HG02571 (cell line): ENCODE measurements around the gene COA5.

Experiments
- ATAC-seq: cut with Tn5 transposase; IDR thresholded peaks from one replicate; pipeline ENCODE4 v1.9.1; 2021; ENCODE audit warnings: mild to moderate bottlenecking, moderate library complexity; ENCODE audit not compliant: unreplicated experiment

The COA5 gene, protein sequence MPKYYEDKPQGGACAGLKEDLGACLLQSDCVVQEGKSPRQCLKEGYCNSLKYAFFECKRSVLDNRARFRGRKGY

DNA sequence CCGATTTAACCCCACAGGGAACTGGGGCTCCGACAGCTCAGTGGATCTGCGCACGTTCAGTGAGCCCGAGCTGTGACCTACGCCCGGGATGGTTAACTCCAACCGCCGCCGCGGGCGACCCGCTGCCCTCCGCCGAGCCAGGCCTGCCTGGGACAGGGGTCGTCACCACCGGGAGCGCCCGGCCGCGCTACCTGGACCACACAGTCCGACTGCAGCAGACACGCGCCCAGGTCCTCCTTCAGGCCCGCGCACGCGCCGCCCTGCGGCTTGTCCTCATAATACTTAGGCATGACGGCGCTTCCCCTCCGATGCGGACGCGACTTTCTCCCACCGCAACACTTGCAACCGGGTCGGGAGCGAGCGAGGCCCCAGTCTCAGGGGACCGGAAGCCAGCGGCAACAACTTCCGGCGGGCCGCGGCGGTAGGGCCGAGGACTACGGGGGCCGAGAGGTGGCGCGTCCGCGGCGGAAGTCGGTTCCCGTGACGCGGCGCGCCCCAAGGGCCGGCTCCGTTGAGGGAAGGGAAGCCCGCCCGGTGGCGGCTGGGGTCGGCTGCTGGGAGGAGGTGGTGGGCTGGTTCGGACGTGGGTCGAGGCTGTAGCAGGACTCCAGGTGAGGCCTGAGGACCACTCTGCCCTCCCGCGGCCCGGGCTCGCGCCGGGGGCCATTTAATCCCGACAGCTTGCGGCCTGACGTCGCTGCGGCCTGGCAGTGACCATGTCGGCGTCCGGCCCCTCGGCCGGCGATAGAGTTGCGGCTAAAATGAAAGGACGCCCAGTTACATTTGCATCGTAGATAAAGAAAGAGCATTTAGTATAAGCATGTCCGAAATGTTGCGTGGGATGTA, at the start of gene COA5, which contains the start of gene UNC50:
TSS of gene COA5 (minus strand) at position 397 of the 846 bp plus-strand sequence. CDS start at position 290, 107 bp downstream.
TSS of gene UNC50 (plus strand) at position 474 of the 846 bp plus-strand sequence. CDS start 1,171 bp downstream, outside the sequence.
- peak; percentile 92 for ATAC-seq

DNA sequence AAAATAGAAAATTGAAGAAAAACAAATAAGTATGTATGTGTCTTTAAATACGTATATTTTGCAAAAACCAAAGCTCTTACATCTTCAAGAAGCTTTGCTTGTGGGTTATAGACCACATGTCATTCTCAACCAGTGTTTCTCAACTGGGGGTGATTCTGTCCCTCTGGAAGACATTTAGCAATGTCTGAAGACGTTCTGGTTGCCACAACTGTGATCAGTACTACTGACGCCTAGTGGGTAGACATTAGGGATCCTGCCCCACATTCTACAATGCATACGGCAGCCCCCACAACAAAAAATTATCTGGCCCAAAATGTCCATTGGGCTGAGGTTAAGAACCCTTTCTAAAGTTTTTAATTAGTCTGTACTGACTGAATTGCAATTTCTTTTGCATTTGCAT, 48.5 kb upstream of the COA5 start:
- no peak for ATAC-seq

DNA sequence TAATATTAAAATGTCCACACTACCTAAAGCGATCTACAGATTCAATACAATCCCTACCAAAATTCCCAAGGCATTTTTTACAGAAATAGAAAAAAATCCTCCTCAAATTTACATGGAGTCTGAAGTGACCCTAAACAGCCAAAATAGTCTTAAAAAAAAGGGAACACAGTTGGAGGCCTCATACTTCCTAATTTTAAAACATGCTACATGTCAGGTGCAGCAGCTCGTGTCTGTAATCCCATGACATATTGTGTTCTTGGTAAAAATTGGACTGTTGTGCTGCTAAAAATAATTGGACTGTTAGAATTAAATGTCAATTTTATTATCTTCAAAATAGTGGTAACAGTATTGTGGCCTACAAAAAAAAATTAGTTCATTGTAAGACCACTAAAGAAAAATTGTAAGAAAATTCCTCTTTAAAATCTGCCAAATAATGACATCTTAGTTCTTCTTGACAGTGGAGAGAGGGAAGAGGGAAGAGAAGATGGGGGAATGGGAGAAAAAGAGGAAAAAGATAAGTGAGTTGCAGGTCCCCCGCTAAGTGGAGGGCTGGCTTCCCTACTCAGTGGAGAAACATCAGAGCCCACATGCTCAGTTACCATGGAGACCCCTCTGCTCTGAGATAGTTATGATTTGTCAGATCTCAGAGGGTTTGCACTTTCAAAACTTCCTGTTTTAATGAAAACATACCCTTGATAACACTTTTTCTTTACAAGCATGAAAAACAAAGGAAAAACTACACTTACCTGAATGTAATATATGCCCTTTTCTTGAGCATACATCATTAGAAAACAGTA, 46.6 kb upstream of the COA5 start:
- no peak for ATAC-seq

DNA sequence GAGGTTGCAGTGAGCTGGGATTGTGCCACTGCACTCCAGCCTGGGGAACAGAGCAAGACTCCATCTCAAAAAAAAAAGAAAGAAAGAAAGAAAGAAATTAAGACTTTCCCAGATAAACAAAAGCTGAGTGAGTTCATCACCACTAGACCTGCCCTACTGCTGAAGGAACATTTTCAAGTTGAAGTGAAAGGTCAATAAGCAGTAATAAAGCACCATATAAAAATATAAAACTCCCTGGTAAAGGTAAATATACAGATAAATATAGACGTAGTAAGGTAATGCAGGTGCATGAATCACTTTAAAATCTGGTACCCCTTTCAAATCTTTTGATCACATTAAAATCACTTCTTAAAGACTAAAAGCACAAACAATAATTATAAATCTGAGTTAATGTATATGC, 42.7 kb upstream of the COA5 start:
- no peak for ATAC-seq

DNA sequence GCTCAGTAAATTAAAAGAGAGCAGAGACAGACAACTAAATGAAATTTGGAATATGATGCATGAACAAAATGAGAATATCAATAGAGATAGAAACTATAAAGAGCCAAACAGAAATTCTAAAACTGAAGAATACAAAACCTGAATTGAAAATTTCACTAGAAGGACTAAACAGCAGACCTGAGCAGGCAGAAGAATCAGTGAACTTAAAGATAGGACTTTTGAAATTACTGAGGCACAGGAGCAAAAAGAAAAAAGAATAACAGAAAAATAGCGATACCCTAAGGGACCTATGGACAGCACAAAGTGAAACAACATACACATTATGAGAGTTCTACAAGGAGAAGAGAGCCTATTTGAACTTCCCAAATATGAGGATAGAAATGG, 41.7 kb upstream of the COA5 start:
- no peak for ATAC-seq

DNA sequence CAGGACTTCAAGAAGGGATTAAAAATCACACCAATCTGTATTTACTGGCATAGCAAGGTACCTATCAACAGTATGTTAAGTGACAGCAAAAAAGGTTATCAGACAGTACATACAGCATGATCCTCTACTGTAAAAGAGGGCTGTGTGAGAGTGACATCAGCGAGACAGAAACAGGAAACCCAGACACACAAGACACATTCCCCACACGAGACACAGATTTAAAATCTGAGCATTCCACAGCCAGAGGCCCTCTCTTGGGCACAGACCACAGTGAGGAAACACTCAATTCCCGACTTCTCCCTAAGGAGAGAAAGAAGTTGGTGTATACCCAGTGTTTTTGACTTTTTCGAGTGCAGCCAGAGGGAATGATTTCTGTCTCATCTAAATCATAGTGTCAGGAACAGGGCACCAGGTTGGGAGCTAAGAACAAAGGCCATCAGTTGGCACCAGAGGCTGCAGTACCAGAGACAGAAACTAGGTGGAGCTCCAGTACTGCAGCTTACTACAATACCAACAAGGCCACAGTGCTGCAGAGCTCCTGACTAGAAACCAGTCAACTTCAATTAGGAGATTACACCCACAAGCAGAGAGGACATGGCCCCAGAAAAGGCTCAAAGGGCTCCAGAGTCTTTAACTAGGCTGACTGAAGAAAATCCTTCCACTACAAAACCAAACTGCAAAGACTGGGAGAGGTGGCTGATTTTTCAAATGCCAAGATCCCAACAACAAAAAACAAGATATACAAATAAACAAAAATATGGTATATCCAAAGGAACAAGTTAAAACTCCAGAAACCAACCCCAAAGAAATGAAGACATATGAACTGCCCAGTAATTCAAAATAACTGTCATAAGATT, 41.1 kb upstream of the COA5 start:
- no peak for ATAC-seq

DNA sequence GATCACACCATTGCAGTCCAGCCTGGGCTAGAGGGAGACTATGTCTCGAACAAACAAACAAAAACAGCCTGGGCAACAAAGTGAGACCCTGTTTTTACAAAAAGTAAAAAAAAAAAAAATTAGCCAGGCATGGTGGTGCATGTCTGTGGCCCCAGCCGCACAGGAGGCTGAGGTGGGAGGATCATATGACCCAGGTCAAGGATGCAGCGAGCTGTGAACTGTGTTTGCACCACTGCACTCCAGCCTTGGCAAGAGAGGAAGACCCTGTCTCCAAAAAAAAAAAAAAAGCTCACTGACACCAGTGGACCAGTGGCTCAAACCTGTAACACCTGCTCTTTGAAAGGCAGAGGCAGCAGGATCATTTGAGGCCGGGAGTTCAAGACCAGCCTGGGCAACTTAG, 40.1 kb upstream of the COA5 start:
- ATAC-seq: no peak

DNA sequence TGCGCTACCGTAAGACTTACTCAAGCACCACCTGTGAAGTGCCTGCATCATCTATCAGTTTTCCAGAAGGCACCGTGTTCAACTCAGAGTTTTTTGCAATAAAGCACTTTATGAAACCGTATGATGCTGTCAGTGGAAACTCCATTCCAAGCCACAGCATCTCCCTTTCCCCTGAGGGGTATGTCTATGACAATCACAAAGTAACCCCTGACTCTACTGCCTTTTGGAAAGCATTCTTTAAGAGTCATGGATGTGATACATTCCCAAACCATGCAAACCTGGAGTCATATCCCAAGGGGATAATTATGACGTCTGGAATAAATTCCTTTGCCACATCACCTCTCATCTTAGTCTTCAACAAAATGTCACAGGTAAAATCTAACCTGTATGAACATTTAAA, 39.3 kb upstream of the COA5 start:
- ATAC-seq: no peak

DNA sequence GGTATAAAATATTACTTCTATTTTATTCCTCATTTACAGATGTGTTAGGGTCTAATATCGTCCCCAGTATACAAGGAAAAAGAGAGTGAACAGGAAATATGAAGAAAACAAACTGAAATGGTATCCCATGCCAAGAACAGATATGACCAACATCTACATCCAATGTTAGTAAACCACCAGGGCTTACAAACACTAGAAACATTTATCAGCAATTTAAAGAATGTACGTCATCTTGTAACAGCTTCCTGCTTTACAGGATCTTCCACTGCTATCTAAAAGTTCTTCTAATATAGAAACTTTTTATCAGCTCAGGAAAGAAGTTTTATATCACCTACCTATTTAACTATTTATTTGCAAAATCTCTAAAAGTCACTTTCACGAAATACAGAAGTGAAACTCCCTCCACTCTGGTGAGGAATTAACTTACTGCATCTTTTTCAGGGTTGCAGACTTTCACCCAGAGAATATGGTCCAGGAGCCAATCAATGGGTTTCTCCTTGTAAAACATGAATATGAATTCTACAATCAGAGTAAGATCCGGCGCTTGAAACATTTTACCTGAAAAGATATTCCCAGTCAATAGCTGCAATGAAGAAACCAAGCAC, 35.3 kb upstream of the COA5 start:
- ATAC-seq: no peak

DNA sequence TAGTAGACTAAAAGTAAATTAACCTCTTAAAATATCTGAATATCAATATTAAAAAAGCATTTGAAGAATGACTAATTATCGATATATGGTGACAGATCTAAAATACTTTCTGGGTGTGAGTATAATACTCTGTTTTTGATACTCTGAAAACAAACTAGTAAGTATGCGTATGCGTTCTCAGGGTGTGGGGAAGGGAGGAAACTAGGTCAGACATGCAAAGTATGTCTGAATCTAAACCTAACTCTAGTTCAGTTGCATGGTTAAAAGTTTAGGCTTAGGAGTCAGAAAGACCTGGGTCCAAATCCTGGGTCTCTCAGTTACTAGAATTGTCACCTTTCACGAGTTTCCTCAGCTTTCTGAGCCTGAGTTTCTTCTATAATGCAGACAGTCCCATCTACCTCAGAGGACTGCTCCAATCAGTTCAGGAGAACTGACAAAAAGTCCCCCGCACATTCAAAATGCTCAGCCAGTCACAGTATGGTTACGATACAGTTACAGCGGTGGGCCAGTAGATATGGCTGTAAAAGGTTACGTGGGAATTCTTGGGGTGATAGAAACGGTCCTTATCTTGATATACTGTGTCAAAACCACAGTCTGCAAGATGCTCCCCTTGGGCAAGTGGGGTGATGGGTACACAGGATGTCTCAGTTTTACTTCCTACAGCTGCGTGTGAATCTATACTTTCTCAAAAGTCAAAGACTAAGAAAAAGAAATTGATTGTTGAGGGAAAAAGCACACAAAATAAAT, 29.3 kb upstream of the COA5 start:
- ATAC-seq: no peak

DNA sequence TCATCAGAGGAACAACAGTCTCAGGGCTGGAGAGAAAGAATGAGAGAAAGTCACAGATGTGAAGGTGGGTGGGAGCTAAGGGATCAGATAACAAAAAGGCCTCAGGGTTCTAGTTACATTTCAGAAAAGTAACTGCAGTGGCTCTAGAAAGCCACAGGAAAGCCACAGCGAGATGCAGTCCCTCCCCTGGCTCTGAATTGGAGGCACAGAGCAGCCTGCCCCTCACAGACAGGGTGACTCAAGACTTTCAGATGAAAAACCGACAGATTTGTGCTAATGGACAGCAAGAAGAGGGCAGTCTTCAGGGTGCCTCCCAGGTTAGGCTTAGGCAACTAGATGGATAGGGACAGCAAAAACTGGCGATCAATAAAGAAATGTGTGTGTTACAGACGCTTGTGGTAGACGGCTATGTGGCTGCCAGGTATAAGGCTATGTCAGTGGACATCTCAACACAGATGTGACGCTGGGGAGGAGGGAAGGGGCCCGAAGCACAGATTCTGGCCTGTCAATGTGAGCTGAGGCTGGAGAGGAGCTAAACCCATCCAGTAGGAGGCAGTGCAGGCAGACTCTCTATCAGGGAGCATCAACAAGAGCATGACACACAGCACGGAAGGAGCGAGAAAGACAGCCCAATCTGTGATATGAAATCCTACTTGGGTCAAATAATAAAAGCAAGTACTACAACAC, 26.2 kb upstream of the COA5 start:
- no peak for ATAC-seq

DNA sequence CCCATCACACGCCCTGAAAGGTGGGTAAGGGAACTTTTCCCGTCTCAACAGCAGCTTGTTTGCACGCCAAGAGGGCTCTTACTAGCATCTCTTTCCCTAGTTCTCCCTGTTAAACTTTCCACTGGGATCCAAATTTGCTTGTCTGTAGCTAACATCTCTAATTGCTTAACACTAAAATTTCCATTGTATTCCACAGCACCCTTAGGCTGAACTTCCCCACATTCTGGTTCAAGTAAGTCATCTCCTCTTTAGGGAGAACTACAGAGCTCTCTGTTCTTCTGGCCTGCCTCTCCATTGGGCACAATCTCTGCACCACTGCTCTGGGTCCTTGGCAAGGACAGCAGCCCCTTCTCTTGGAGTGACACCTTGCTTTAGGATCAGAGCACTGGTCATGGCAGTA, 24.0 kb upstream of the COA5 start:
- ATAC-seq: no peak

DNA sequence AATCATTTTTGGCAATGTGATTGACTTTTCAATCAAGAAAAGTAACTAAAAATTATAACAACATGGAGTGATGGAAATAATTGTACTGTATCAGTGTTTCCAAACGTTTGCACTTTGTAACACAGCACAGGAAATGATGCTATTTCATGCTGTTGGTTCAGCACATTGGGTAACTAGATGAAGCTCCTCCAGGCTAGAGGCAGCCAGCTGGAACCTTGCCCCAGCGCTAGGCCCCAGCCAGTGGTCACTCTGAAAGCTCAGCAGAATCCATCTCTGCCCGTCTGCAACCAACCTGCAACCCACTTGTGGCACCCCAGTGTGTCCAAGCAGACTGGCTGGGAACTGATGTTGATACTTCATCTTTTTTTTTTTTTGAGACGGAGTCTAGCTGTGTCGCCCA, 15.3 kb upstream of the COA5 start:
- no peak for ATAC-seq

DNA sequence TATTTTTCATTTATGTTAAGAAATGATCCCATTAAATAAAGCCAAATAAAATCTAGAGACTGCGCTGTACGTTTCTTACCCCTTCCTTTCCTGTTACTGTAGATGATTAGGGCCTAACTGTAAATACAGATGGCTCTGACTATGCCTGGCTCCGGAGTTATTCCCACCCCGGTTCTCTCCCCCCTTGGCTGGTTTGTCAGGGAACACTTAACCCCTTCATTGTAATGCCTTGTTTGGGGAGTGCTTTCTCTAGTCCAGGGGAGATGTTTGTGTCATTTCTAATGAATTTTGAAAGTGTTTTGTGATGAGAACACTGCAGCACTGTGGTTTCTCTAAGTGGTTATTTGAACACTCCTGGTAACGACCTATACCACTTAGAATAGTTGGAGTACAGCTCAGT, 8.8 kb upstream of the COA5 start:
- ATAC-seq: no peak

DNA sequence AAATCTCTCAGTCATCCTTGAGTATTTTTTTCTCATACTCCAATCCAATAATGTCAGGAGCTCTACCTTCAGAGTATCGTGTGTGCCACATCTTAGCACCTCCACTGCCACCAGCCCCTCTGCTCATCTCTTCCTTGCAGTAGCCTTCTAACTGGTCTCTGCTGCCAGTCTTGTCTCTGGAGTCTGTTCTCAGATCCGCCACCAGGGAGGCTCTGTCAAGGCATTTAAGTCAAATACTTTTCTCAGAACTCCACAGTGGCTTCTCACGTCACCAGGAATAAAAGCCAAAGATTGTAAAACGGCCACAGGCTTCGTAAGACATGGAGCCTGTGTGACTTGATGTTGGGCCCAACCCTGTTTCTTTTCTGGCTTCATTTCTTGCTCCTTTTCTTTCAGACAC, 7.2 kb upstream of the COA5 start:
- ATAC-seq: no peak

DNA sequence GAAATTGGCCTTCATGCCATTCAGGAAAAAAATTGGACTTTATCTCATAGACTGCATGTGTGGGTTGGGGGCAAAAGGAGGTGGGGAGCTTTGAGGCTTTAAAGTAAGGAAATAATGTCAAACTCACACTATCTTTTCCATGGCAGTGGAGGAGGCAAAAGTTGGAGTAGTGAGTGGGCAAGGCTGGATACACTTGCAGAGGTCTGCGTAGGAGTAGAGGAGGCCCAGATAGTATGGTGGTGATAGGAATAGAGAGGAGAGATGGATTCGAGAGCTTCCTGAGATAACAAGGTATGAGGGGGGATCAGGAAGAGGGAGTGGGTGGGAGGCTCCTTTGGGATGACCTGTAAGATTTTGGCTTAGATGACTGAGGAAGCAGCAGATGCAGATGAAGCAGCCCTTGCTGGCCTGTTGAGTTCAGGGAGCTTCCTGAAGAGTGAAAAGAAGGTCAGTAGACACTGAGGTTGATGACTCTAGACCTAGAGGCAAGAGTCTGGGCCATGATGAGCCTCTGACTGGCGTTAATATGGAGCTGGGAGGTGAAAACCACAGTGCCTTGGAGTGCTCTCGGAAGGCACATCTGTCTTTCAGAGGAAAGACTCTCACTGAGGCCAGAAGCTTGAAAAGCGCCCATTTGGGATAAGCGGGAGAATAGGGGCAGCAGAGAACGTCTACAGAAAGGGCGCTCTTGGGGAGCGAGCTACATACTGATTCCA, 5.9 kb upstream of the COA5 start:
- no peak for ATAC-seq

DNA sequence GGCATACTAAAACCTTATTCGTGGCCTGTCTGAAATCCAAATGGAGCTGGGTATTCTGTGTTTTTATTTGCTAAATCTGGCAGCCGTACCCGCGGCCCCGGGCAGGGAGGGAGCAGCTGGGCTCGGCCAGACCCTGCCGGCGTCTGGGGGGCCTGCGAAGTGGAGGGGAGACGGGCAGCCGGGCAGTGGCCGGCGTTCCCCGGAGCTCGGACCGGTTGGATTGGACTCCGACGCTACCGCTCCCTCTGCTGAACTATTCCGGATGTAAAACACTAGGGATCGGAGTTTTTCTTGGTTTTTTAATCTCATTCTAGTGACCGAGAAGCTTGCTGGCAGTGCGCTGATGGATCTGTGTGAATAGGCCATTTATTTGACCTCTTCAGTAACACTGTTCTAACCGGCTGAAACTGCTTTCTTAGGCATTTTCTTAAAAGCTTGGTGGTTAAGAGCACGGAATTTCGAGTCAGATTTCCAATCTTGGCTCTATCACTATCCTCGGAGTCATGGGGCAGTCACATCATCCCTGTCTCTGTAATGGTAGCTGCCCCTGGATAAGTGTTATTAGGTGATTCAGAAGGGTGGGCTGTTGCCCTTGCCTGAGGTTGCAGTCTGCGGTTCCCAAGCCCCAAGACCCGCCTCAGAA, 771 bp upstream of the COA5 start:
- no peak for ATAC-seq

DNA sequence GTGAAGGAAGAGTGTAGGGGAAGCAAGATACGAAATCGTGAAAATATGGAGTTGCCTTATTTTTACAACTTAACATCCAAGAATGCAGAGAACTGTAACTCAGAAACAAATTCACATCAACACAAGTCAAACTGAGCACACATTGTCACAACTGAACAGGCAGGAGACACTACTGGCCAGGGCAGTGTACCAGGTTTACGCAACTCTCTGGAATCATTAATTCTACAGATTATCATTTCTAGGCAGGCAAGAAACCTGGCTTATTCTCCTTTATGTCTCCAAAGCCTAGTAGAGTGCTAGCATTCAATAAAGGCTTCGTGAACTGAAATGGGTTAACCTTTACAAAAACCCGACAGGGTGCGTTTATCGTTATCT, 584 bp downstream of the COA5 start:
- ATAC-seq: no peak
